Gastrocnemius medialis (tissue), 4 donors: ENCODE data around the gene IRF2.

Experiments
- CTCF ChIP-seq, 5 experiments: fragments of 450-650 bp in 3 of 5; fragments of 200-600 bp in 2 of 5; sonication (generic) in 2 of 5; IDR thresholded peaks in 4 of 5; conservative IDR thresholded peaks in 1 of 5; 1 replicate in 4 of 5; 2 replicates in 1 of 5; pipeline ENCODE4 v1.5.1; 2016 to 2019; ENCODE audit warnings: antibody characterized with exemption in 5 of 5, mild to moderate bottlenecking in 3 of 5, moderate library complexity in 3 of 5
- POLR2A ChIP-seq, 2 donors: fragments of 450-650 bp; IDR thresholded peaks; one replicate each; pipeline ENCODE4 v1.6.1; 2017; ENCODE audit warnings: antibody characterized with exemption in 2 of 2, mild to moderate bottlenecking in 2 of 2, moderate library complexity in 2 of 2

GRCh38 chr4:184444953-184445309 is 29.4 kb downstream of the IRF2 start:
- no peak for TF ChIP-seq CTCF (IDR thresholded peaks at IDR 0.05 in 4 of 5, conservative IDR thresholded peaks at IDR 0.05 in 1 of 5)
- TF ChIP-seq POLR2A (IDR thresholded peaks at IDR 0.05) = no peak
